ENCODE data around the gene CCDC124. TPM values are rescaled to one million over a fixed set of nuclear protein-coding genes. Genes with fewer than 3 reads are reported as not detected.

CCDC124 gene
- total and polyA plus RNA-seq, 2 donors = 23.8 to 78.8 TPM

GRCh38 chr19:17942582-17943273 is 9.9 kb downstream of the CCDC124 start:
- no peak for DNase-seq (ENCODE audit: low read depth in 6 of 9, low spot score in 9 of 9)
- Histone ChIP-seq H3K4me1 (ENCODE audit: control insufficient read depth in 2 of 2, insufficient read depth in 2 of 2, low read length in 2 of 2) (peaks cover 5 to 9% of the 10 kb centered on the region in 2 donors), H3K4me3 (ENCODE audit: low read length in 2 of 2) (no peak overlapping the region), H3K27ac (ENCODE audit: low read depth in 1 of 2, low read length in 1 of 2) (peak overlapping the region in 1 of 2 donors; percentile 13), H3K36me3 (ENCODE audit: control insufficient read depth in 2 of 2, insufficient read depth in 2 of 2, low read length in 1 of 2) (peaks cover 20 to 22% of the 10 kb centered on the region in 2 donors), H3K9me3 (ENCODE audit: control insufficient read depth in 2 of 2, insufficient read depth in 1 of 2, low read length in 1 of 2) (peaks cover 0 to 3% of the 10 kb centered on the region in 2 donors), H3K27me3 (ENCODE audit: control insufficient read depth in 2 of 2, insufficient read depth in 1 of 2, low read length in 1 of 2) (no peaks in the 10 kb centered on the region)
- 96% methylated on average over 41 of the region's 41 CpGs for WGBS

DNA sequence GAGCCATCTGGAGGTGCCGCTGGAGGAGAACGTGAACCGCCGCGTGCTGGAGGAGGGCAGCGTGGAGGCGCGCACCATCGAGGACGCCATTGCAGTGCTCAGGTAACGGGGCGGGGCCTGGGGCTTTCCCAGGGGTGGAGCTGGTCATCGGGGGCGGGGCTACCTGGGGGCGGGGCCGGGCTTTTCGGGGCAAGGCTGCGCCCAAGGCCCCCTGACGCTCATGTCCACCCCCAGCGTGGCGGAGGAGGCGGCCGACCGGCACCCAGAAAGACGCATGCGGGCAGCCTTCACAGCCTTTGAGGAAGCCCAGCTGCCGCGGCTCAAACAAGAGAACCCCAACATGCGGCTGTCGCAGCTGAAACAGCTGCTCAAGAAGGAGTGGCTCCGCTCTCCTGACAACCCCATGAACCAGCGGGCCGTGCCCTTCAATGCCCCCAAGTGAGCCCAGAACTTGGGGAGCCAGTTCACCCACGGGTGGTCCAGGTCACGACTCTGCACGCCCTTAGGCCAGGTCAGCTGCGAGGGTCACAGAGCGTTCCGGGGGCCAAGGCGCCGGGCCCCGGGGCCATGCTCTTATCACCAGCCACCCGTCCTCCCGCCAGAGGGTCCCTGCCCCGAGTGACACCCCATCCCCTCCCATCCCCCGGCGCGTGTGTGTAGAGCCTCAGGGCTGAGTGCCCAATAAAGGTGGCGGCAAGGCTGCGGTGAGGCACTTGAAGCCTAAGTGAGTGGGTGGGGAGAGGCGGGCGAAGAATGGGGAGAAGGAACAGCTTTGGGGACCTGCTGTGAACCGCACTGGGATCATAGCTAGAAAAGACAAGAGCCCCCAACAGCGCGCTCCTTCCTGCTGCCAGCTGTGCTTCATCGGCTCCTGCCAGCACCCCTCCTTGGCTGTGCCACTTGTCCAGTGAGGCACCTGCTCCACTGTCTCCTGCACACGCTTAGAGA is 10.7 kb downstream of the CCDC124 start:
- Histone ChIP-seq H3K4me3 (ENCODE audit: low read length in 2 of 2) (no peak overlapping the region), H3K27ac (ENCODE audit: low read depth in 1 of 2, low read length in 1 of 2) (no peak overlapping the region), H3K9me3 (ENCODE audit: control insufficient read depth in 2 of 2, insufficient read depth in 1 of 2, low read length in 1 of 2) (peaks cover 0 to 3% of the 10 kb centered on the region in 2 donors)

GRCh38 chr19:17944301-17944700 is 11.5 kb downstream of the CCDC124 start:
- H3K4me1 ChIP-seq (ENCODE audit: control insufficient read depth in 2 of 2, insufficient read depth in 2 of 2, low read length in 2 of 2) = peaks cover 5 to 18% of the 10 kb centered on the region in 2 donors
- peaks cover 0 to 3% of the 10 kb centered on the region in 2 donors for H3K9me3 ChIP-seq (ENCODE audit: control insufficient read depth in 2 of 2, insufficient read depth in 1 of 2, low read length in 1 of 2)
- peaks cover 3 to 9% of the 10 kb centered on the region in 2 donors for H3K27me3 ChIP-seq (ENCODE audit: control insufficient read depth in 2 of 2, insufficient read depth in 1 of 2, low read length in 1 of 2)
- DNase-seq (ENCODE audit: low read depth in 6 of 9, low spot score in 9 of 9) = no peak
- H3K4me3 ChIP-seq (ENCODE audit: low read length in 2 of 2) = no peak overlapping the region
- H3K36me3 ChIP-seq (ENCODE audit: control insufficient read depth in 2 of 2, insufficient read depth in 2 of 2, low read length in 1 of 2) = peaks cover 18 to 22% of the 10 kb centered on the region in 2 donors
- WGBS = 97% methylated on average over 4 of the region's 4 CpGs
- no peak overlapping the region for H3K27ac ChIP-seq (ENCODE audit: low read depth in 1 of 2, low read length in 1 of 2)

More for the DNA sequence above, 10.7 kb downstream of the CCDC124 start:
- no peak for DNase-seq (ENCODE audit: low read depth in 6 of 9, low spot score in 9 of 9)
- H3K27me3 ChIP-seq (ENCODE audit: control insufficient read depth in 2 of 2, insufficient read depth in 1 of 2, low read length in 1 of 2) = peaks cover 0 to 1% of the 10 kb centered on the region in 2 donors
- H3K36me3 ChIP-seq (ENCODE audit: control insufficient read depth in 2 of 2, insufficient read depth in 2 of 2, low read length in 1 of 2) = peaks cover 20 to 22% of the 10 kb centered on the region in 2 donors
- H3K4me1 ChIP-seq (ENCODE audit: control insufficient read depth in 2 of 2, insufficient read depth in 2 of 2, low read length in 2 of 2) = peaks cover 5 to 10% of the 10 kb centered on the region in 2 donors
- 92% methylated on average over 57 of the region's 57 CpGs for WGBS

DNA sequence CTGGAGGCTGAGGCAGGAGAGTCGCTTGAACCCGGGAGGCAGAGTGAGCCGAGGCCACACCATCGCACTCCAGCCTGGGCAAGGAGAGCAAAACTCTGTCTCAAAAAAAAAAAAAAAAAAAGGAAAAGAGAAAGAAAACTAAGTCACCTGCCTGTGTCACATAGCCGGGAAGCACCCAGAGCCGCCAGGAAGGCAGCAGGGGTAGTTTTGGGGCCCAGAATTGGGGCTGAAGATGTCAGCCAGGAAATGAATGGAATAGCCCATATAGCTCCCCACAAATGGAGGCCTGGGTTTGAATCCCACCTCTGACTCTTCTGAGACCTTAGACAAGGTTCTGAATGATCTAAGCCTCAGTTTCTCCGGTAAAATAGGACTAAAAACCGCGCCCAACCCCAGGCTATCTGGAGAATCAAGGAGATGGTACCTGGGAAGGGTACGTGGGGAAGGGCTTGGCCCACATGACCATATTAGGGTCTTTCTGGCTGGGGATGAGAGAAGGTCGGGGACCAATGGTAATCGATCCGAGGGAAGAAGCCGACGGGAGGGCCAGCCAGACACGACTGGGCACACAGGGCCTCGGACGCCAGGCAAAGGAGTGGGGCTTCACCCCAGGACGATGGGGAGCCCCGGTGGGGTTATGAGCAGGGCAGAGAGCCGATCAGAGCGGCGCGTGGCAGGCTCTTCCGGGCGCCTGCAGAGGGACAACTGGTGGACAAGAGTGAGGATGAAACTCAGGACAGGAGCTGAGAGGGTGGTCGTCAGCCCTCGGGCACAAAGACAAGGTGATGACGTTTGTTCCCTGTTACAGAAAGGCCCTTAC is 14.4 kb downstream of the CCDC124 start:
- peaks cover 16 to 44% of the 10 kb centered on the region in 2 donors for H3K4me1 ChIP-seq (ENCODE audit: control insufficient read depth in 2 of 2, insufficient read depth in 2 of 2, low read length in 2 of 2)
- WGBS = 24% methylated on average over 29 of the region's 29 CpGs
- peak overlapping the region; percentile 36 to 37 for H3K27ac ChIP-seq (ENCODE audit: low read depth in 1 of 2, low read length in 1 of 2)
- DNase-seq (ENCODE audit: low read depth in 6 of 9, low spot score in 9 of 9) = no peak
- H3K27me3 ChIP-seq (ENCODE audit: control insufficient read depth in 2 of 2, insufficient read depth in 1 of 2, low read length in 1 of 2) = peaks cover 32 to 37% of the 10 kb centered on the region in 2 donors
- H3K36me3 ChIP-seq (ENCODE audit: control insufficient read depth in 2 of 2, insufficient read depth in 2 of 2, low read length in 1 of 2) = peaks cover 7 to 17% of the 10 kb centered on the region in 2 donors
- peak overlapping the region; percentile 33 to 68 for H3K4me3 ChIP-seq (ENCODE audit: low read length in 2 of 2)
- peaks cover 0 to 24% of the 10 kb centered on the region in 2 donors for H3K9me3 ChIP-seq (ENCODE audit: control insufficient read depth in 2 of 2, insufficient read depth in 1 of 2, low read length in 1 of 2)

GRCh38 chr19:17947815-17948513 is 15.1 kb downstream of the CCDC124 start:
- under 1% methylated on average over 92 of the region's 92 CpGs for WGBS
- peaks cover 16 to 46% of the 10 kb centered on the region in 2 donors for H3K4me1 ChIP-seq (ENCODE audit: control insufficient read depth in 2 of 2, insufficient read depth in 2 of 2, low read length in 2 of 2)
- H3K4me3 ChIP-seq (ENCODE audit: low read length in 2 of 2) = peak overlapping the region; percentile 22 to 68
- peak overlapping the region in 1 of 2 donors; percentile 71 for H3K27ac ChIP-seq (ENCODE audit: low read depth in 1 of 2, low read length in 1 of 2)
- H3K36me3 ChIP-seq (ENCODE audit: control insufficient read depth in 2 of 2, insufficient read depth in 2 of 2, low read length in 1 of 2) = peaks cover 7 to 9% of the 10 kb centered on the region in 2 donors
- peaks cover 0 to 24% of the 10 kb centered on the region in 2 donors for H3K9me3 ChIP-seq (ENCODE audit: control insufficient read depth in 2 of 2, insufficient read depth in 1 of 2, low read length in 1 of 2)
- peak; percentile 55 to 96 (median 90) for DNase-seq (ENCODE audit: low read depth in 6 of 9, low spot score in 9 of 9)
- peaks cover 39 to 45% of the 10 kb centered on the region in 2 donors for H3K27me3 ChIP-seq (ENCODE audit: control insufficient read depth in 2 of 2, insufficient read depth in 1 of 2, low read length in 1 of 2)

GRCh38 chr19:17948514-17948900 is 15.7 kb downstream of the CCDC124 start:
- H3K9me3 ChIP-seq (ENCODE audit: control insufficient read depth in 2 of 2, insufficient read depth in 1 of 2, low read length in 1 of 2) = peaks cover 0 to 24% of the 10 kb centered on the region in 2 donors
- peaks cover 16 to 47% of the 10 kb centered on the region in 2 donors for H3K4me1 ChIP-seq (ENCODE audit: control insufficient read depth in 2 of 2, insufficient read depth in 2 of 2, low read length in 2 of 2)
- peaks cover 45 to 51% of the 10 kb centered on the region in 2 donors for H3K27me3 ChIP-seq (ENCODE audit: control insufficient read depth in 2 of 2, insufficient read depth in 1 of 2, low read length in 1 of 2)
- DNase-seq (ENCODE audit: low read depth in 6 of 9, low spot score in 9 of 9) = no peak
- H3K36me3 ChIP-seq (ENCODE audit: control insufficient read depth in 2 of 2, insufficient read depth in 2 of 2, low read length in 1 of 2) = peaks cover 3 to 7% of the 10 kb centered on the region in 2 donors
- peak overlapping the region in 1 of 2 donors; percentile 34 for H3K27ac ChIP-seq (ENCODE audit: low read depth in 1 of 2, low read length in 1 of 2)
- WGBS = 1% methylated on average over 16 of the region's 16 CpGs
- peak overlapping the region; percentile 22 to 68 for H3K4me3 ChIP-seq (ENCODE audit: low read length in 2 of 2)

DNA sequence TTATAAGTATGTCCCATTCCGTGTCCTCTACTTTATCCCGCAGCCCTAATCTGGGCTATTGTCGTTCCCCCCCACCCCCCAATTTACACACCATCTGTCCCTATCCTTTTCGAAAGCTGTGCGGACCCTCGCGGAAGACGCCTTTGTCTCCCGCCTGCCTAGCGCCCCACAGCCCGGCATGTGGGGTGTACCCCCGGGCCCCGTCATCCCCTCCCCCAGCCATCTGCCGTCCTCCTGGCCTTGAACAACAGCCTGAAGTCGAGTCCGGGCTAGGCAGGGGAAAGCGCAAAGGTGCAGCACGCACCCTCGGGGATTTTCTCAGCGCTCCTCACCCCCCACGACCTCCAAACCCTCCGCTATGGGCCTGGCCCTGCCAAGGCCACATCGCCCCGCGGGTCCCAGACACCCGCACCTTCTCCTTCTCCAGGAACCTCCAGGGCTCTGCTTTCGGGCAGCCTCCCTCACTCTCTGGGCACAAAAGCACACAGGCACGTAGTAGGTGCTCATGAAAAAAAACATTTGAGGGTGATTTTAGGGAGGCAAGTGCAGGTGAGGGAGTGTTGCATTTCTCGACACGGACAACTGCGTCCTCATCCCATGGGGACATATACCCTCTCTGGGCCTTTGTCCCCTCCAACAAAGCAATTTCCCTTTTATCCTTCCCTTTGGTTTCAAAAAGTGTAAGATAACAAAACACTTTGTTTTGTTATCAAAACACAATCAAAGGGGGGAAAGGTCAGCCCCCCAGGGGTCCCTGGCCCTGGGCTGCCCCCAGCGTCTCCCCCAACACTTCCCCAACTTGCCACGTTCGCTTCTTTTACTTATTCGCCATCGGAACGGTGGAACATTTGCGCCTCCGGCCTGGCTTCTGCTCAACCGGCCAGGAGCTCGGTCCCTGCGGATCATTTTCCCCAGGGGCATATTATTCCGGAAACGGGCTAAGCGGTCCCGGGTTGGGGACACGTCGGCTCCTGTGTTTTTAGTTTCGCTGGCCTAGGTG is 16.4 kb downstream of the CCDC124 start:
- Histone ChIP-seq H3K9me3 (ENCODE audit: control insufficient read depth in 2 of 2, insufficient read depth in 1 of 2, low read length in 1 of 2) (peaks cover 0 to 24% of the 10 kb centered on the region in 2 donors), H3K27me3 (ENCODE audit: control insufficient read depth in 2 of 2, insufficient read depth in 1 of 2, low read length in 1 of 2) (peaks cover 50 to 58% of the 10 kb centered on the region in 2 donors), H3K36me3 (ENCODE audit: control insufficient read depth in 2 of 2, insufficient read depth in 2 of 2, low read length in 1 of 2) (peaks cover under 1 to 2% of the 10 kb centered on the region in 2 donors), H3K4me1 (ENCODE audit: control insufficient read depth in 2 of 2, insufficient read depth in 2 of 2, low read length in 2 of 2) (peaks cover 16 to 47% of the 10 kb centered on the region in 2 donors), H3K27ac (ENCODE audit: low read depth in 1 of 2, low read length in 1 of 2) (no peak overlapping the region), H3K4me3 (ENCODE audit: low read length in 2 of 2) (peak overlapping the region; percentile 22 to 68)
- peak in 1 of 9 donors; percentile 39 for DNase-seq (ENCODE audit: low read depth in 6 of 9, low spot score in 9 of 9)
- WGBS = 12% methylated on average over 49 of the region's 49 CpGs
